ENCODE data around the gene KRTAP10-4.
"Not testable (repeated sequence)": the region's sequence is repeated elsewhere in the genome, so short reads cannot be mapped to it uniquely, and the experiment has no call there.

The KRTAP10-4 gene

DNA sequence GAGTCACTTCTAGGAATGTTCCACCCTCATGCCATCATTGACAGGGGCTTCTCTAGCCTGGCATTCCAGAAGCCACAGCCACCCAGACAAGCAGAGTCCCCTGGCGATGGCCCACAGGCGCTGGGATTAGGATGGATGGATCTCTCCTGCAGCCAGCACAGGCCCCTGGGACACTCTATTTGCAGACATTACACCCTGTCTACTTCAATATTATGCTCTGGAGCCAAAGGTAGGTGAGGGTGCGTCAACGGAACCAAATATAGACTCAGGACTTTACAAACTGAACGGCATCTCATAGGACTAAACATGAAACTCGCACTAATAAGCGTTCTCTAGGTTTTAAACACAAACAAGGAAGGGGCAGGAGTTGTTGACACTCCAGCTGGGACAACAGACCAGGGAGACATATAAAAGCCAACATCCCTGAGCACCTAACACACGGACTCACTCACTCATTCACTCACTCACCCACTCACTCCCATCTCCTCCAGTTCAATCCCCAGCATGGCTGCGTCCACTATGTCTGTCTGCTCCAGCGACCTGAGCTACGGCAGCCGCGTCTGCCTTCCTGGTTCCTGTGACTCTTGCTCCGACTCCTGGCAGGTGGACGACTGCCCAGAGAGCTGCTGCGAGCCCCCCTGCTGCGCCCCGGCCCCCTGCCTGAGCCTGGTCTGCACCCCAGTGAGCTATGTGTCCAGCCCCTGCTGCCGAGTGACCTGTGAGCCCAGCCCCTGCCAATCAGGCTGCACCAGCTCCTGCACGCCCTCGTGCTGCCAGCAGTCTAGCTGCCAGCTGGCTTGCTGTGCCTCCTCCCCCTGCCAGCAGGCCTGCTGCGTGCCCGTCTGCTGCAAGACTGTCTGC lies 26.8 kb downstream of the KRTAP10-4 start, which contains the start of gene KRTAP10-7:
Gene KRTAP10-7, plus strand, starts transcription at position 480 of the 861 bp plus-strand sequence. Its CDS starts 25 bp downstream, at position 505.
- not testable (repeated sequence) for DNase-seq (ENCODE audit: low read depth)

DNA sequence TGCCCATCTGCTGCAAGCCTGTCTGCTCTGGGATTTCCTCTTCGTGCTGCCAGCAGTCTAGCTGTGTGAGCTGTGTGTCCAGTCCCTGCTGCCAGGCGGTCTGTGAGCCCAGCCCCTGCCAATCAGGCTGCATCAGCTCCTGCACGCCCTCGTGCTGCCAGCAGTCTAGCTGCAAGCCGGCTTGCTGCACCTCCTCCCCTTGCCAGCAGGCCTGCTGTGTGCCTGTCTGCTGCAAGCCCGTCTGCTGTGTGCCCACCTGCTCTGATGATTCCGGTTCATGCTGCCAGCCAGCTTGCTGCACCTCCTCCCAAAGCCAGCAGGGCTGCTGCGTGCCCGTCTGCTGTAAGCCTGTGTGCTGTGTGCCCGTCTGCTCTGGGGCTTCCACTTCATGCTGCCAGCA lies 27.6 kb downstream of the KRTAP10-4 start:
- not testable (repeated sequence) for DNase-seq (ENCODE audit: low read depth)

DNA sequence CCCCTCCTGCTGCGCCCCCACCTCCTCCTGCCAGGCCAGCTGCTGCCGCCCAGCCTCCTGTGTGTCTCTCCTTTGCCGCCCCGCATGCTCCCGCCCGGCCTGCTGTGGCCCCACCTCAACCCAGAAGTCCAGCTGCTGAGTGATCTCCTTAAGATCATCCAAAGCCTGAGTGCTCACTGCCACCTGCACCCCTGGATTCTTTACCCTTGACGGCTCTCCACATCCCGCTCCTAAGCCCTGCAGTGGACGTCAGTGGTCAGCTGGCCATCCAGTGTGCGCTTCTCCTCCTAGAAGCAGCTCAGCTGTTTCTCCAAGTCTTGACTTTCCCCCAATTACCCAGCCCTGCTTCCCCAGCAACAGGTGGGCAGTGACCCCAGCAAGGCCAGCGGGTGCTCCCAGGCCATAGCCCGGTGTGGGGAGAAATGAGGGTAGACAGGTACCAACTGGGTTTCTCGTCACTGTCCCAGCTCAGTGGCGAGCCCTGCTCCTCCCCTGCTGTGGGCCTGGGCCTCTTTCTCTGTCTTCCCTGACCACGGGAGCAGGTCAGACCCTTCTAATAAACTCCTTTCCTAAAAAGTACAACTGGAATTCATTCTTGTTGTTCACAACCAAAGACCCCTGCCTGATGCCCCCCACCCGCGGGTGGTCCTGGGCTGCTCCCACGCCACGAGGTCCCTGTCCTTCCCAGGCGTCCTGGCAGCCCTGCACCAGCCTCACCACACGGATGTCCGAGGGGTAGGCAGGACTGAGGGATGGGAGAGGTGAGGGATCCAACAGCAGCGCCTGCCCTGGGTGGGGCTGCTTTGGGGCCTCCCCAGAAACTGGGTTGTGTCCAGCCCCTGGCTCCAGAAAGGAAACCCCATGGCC lies 28.3 kb downstream of the KRTAP10-4 start:
- DNase-seq (ENCODE audit: low read depth), result no peak

DNA sequence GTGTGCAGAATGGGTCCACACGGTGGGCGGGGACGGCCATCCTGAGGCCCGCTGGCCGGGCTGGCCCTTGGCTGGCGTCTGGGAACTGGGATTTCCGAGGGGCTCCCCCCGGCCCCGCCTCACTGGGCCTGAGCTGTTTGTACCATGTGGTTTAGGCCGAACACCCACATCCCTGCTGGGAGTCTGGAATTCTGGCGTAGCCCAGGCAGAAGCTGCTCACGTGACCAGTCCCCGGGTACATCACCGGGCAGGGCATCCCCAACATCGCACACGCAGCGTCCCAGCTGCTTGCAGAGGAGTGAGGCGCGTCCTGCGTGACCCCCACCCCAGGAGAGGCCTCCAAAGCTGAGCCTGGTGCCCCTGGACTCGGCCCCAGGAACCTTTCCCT lies 28.9 kb downstream of the KRTAP10-4 start:
- DNase-seq (ENCODE audit: low read depth), result no peak

DNA sequence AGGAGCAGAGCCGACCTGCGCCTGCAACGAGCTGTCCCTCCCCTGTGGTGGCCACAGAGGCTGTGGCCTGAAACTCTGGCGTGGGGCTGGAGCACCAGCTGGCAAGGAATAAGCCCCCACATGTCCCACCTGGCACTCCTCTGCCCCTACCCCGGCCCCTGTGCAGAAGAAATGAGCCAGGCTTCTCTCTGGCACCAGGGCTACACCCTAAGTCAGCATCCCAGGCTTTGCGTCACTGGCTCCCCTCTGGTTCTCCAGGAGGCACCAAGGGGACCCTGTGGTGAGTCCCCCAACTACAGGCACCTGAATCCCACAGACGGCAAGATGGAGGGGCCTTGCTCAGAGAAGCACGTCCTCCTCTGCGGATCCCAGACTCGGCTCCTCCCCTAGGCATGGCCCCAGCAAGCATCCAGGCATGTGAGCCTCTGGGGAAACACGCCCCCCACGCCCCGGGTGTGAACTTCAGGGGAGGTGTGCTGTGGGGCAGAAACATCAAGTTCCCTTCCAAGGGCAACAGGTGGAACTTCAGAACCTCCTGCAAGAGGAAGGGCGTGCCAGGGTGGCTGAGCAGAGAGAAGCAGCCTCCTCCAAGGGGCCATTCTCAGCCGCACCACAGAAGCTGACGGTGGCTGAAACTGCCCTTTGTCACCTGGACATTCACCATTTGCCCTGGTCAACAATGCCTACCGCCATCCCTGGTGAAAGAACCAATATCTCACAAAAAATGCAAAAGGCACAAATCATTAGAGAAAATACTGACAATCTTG lies 29.8 kb downstream of the KRTAP10-4 start:
- no peak for DNase-seq (ENCODE audit: low read depth)

DNA sequence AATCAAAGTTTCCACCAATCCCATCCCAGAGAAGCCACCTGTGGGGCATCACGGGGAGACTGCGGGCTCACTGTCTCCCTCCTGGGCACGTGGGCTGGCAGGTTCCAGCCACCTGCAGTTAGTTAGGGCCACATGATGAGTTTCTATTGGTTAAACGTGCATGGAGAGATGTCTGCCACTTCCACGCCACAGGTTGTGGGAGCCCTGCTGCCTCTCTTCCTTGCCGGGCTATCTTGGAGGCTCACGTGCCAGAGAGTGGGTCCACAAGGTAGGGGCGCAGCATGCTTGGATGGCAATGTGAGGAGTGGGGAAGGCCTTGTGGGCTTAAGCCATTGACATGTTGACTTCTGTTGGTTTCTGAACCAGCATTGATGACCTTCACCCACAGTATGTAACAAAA lies 30.4 kb downstream of the KRTAP10-4 start:
- DNase-seq (ENCODE audit: low read depth), result no peak

DNA sequence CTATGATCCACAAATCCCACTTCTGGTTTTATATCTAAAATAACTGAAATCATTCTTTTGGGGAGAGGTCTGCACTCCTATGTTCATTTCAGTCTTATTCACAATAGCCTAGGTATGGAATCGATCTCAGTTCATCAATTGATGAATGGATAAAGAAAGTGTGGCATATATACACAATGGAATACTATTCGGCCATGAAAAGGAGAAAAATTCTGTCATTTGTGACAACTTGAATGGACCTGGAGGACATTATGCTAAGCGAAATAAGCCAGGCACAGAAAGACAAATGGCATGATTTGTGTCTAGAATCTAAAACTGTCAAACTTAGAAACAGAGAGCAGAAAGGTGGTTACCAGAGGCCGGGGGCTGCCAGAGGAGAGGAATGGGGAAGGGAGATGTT lies 33.0 kb downstream of the KRTAP10-4 start:
- no peak for DNase-seq (ENCODE audit: low read depth)

DNA sequence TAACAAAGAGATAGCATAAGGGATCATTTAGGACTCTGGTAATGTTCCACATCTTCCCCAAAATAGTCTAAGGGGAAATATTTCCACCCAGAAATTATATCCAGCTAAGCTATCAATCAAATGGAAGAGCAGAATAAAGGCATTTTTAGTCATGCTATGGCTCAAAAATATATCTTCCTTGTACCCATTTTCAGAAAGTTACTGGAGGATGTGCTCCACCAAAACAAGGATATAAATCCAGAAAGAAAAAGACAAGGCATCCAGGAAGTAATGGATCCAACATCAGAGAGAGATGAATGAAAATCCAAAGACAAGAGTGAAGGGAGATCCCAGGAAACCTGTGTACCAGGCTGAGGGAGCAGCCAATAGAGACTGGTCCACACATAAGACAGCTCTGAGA lies 35.7 kb downstream of the KRTAP10-4 start:
- DNase-seq (ENCODE audit: low read depth), result no peak

DNA sequence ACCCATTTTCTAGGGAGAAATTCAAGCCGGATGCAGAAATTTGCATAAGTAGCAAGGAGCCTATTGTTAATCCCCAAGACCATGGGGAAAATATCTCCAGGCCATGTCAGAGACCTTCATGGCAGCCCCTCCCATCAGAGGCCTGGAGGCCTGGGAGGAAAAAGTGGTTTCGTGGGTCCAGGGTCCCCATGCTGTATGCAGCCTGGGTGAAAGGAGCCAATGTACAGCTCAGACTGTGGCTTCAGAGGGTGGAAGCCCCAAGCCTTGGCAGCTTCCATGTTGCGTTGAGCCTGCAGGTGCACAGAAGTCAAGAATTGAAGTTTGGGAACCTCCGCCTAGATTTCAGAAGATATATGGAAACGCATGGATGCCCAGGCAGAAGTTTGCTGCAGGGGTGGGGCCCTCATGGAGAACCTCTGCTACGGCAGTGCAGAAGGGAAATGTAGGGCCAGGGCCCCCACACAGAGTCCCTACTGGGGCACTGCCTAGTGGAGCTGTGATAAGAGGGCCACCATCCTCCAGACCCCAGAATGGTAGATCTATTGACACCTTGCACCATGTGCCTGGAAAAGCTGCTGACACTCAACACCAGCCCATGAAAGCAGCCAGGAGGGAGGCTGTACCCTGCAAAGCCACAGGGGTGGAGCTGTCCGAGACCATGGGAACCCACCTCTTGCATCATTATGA lies 36.8 kb downstream of the KRTAP10-4 start:
- DNase-seq (ENCODE audit: low read depth), result not testable (repeated sequence)

DNA sequence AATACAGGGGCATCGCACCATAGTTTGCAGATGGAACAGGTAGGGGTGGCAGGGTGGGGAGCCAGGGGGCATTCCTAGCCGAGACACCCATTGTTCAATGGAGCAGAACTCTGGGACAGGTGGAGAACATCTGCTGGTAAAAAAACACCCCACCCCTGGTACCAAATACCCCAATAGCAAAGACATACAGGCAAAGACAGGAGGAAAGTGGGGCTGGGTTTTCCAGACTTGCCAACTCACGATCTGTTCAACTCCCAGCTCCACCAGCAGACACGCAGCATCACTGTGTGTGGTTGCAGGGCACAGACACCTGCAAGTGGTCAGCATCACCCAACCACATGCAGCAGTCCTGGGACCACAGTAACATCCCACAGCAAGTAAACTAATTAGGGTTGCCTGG lies 38.0 kb downstream of the KRTAP10-4 start:
- no peak for DNase-seq (ENCODE audit: low read depth)

DNA sequence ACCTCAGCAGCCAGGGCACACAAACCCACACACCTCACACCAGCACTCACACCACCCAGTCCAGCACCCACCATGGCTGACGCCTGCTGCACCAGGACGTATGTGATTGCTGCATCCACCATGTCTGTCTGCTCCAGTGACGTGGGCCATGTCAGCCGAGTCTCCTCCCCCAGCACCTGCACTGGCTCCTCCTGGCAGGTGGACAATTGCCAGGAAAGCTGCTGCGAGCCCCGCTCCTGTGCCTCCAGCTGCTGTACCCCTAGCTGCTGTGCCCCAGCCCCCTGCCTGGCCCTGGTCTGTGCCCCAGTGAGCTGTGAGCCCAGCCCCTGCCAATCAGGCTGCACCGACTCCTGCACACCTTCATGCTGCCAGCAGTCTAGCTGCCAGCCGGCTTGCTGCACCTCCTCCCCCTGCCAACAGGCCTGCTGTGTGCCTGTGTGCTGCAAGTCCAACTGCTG lies 38.5 kb downstream of the KRTAP10-4 start, which contains the start of gene KRTAP10-8:
Gene KRTAP10-8, plus strand, starts transcription at position 51 of the 458 bp plus-strand sequence. Its CDS starts 22 bp downstream, at position 73.
- no peak for DNase-seq (ENCODE audit: low read depth)

DNA sequence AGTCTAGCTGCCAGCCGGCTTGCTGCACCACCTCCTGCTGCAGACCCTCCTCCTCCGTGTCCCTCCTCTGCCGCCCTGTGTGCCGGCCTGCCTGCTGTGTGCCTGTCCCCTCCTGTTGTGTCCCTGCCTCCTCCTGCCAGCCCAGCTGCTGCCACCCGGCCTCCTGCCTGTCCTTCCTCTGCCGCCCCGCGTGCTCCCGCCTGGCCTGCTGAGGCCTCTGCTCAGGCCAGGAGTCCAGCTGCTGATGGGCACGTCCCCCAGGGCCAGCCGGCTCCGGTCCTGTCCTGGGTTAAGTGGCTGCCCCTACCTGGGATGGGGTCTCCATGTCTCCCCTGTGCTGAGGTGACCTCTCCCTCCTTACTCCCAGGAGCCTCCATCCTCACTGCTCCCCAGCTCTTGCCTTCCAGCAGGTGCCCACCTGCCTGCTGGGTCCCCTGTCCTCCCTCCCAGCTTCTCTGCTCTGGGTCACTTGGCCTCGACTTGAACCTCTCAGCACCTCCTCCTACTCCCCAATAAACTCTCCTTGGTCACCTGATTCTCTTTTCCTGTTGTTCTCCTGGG lies 39.2 kb downstream of the KRTAP10-4 start:
- no peak for DNase-seq (ENCODE audit: low read depth)

DNA sequence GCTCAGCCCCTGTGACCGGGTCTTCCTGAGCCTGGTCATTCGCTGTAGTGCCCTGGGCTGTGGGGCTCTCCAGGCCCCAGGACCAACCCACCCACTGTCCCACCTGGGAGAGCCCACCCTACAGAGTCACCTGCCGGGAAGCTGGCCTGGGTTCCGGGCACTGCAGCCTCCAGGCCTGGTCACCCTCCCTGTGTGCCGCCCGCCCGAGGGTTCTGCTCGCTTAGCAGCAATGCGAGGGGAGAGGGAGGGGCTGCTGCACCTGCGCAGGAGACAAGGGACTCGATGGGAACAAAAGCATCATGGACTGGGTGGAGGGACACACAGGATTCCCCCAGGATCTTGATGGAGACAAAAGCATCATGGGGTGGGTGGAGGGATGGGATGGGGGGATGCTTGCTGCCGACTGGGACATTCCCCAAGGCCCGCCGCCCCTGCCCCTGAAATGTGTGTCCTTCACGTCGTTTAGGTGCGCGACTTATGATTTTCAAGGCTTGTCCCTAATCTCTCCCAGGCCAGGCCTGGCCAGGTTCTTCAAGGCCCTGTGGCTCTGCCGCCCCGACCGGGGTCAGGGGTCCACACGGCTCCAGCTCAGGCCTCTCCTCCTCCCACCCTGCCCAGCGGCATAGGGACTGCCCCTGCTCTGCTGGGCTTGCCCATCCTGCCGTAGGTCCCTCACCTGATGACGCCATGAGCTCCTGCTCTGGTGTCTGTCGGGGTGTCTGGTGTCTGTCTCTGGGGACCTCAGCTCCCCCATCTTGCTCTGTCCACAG lies 40.0 kb downstream of the KRTAP10-4 start:
- no peak for DNase-seq (ENCODE audit: low read depth)

DNA sequence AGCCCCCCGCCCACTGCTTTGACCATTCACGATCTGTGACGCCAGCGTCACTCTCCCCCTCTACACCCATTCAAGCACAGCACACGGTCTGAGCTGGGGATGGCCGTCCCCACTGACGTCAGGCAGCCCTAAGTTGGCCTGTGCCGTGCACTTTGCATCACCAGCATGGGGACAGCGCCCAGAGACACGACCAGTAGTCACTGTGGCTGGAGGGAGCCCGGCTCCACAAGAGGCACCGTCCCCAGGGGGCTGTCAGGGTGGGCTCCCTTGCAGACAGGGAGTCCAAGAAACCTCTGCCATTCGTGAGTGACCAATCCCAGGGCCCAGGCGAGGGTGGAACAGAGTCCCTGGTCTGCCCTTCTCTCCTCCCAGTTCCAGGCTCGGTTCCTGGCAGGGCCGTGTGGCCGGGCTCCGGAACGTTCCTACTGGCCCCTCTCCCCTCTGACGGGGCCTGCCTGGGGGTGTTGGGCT lies 40.7 kb downstream of the KRTAP10-4 start:
- no peak for DNase-seq (ENCODE audit: low read depth)

DNA sequence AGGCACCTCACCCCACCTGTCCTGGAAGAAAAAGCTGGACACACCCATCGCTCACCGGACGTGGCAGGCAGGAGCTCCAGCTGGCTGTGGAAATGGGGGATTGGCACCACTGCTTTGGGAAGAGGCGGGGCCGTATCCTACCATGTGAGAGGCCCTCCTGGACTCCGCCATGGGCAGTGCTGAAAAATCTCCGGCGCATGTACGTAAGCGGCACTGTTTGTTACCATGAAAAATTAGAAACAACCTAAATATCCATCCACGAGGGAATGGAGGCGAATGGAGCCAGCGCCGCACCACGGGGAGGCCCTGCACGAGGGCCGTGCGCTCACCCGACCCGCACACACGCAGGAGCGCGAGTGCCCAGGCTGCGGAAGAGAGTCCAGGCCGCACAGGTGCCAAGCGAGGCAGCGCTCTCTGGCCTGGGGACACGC lies 41.4 kb downstream of the KRTAP10-4 start:
- no peak for DNase-seq (ENCODE audit: low read depth)

DNA sequence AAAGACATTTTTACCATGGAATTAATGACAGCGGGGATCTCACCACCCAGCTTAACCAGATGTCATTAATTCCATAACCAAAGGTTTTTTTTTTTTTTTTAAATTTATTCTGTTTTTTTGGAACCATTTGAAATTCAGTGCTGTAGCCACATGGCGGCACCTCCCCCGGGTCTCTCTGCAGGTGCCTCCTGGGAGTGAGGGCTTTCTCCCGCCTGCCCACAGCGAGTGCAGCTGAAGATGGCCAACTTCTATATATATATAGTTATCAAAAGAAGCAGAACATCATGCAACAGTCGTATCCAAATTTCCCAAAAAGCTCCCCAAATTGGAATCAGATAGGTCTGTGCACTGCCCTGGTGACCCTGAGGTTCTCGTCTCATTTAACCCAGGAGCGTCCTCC lies 41.9 kb downstream of the KRTAP10-4 start:
- no peak for DNase-seq (ENCODE audit: low read depth)

DNA sequence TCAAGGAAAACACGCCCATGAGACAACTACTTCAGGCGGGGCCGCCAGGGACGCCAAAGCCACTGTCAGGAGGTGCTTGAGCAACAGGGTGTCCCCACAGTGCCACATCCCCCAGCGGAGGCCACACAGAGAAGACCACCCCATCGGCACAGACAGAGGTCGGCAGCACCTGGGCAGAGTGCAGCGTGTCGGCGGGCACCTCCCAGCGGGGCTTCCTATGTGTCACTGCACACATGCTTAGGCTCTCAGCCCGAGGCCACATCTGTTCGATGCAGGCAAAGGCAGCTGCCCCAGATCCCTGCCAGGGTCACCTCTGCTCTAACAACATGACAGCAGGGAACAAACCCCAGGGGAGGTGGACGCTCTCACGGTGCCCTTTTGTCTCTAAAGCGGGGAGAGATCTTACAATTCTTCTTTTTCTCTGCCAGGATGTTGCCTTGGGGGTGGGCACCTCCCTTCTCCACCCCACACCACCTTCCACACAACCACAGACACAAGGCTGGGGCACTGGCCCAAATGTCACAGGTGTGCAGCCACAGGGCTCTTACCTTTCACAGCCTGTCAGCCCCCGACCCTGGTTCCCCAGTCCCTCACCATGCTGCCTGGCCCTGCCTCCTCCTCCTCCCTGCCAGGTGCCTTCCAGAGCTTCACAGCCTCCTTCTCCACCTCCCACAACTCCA lies 42.5 kb downstream of the KRTAP10-4 start:
- no peak for DNase-seq (ENCODE audit: low read depth)

DNA sequence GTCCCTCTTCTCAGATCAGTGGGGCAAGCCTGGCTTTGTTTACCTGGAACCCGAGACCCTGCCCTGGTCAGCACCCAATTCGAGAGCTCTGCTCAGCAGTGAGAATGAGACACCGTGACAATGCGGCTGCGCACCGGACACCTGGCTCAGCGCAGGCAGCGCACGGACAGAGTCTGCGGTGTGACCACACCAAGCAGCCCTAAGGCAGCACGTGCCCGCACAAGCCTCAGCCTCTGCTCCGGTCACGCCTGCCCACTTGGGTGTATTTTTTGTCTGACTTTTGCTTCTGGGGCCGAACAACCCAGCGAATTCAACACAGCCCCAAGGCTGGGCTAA lies 43.0 kb downstream of the KRTAP10-4 start:
- DNase-seq (ENCODE audit: low read depth), result no peak

DNA sequence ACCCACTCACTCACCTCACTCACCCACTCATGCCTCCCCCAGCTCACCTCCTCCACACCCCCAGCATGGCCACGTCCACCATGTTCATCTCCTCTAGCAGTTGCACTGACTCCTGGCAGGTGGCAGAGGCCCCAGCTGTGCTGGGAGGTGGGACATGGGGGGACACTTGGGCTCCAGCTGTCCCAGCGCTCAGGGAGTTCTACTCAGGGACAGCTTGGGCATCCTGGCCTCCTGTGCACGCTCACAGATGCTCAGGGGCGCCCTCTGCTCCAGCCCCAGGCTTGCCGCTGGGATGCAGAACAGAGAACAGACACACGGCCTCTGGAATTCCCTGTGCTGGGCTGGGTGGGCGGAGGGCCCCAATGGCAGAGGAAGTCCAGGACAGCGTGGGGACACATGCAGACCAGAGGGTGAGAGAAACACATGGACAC lies 43.6 kb downstream of the KRTAP10-4 start:
- no peak for DNase-seq (ENCODE audit: low read depth)

DNA sequence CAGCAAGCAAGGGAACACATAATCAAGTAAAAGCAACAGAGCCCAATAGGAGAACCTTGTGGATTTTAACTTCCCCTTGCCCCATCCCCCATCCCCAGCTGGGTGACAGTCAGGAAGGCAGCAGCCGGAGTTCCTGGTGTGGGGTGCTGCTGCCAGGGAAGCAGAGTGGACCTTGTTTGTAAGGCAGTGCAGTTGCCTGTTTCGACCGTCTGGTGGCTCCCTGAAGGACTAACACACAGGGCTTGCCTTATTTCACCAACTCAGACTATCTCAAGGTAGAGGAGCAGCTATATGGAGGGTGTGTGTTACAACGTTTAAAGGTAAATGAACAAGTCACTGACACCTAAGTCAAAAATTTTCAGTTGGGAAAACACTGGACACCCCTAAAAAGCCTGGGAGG lies 45.0 kb downstream of the KRTAP10-4 start:
- no peak for DNase-seq (ENCODE audit: low read depth)
